ENCODE data around the gene ABCC11. TPM values are rescaled to one million over a fixed set of nuclear protein-coding genes. Genes with fewer than 3 reads are reported as not detected.

Gene ABCC11
- polyA plus RNA-seq (2012; ENCODE audit: insufficient read depth, insufficient read length, low read depth), result 1.1 TPM

- Histone ChIP-seq H3K36me3 (peaks cover 4% of the 10 kb centered on the region; the same call in 1 of the 2 replicates), H3K4me3 (ENCODE audit: low read depth, low read length) (no peak within 1 kb of the TSS), H3K9me3 (no peaks in the 10 kb centered on the region), H3K4me1 (no peaks in the 10 kb centered on the region; the same call in 1 of the 2 replicates), H3K27me3 (no peaks in the 10 kb centered on the region)
- DNase-seq, result no peak
- TF ChIP-seq CTCF (IDR thresholded peaks at IDR 0.05; ENCODE audit: low read depth, low read length), result no peak
Measured at GRCh38 chr16:48247311-48247710, at the start of gene ABCC11. Gene ABCC11, minus strand, starts transcription at chr16:48247539. Its CDS starts 15,618 bp downstream, at chr16:48231921.

GRCh38 chr16:48295488-48296281, 48.3 kb upstream of the ABCC11 start:
- TF ChIP-seq CTCF (IDR thresholded peaks at IDR 0.05; ENCODE audit: low read depth, low read length), result no peak
- Histone ChIP-seq H3K4me3 (ENCODE audit: low read depth, low read length) (no peak overlapping the region), H3K4me1 (no peaks in the 10 kb centered on the region), H3K36me3 (peaks cover 25% of the 10 kb centered on the region), H3K27me3 (no peaks in the 10 kb centered on the region), H3K9me3 (no peaks in the 10 kb centered on the region)
- DNase-seq, result no peak

- no peak for DNase-seq
- no peak for TF ChIP-seq CTCF (IDR thresholded peaks at IDR 0.05; ENCODE audit: low read depth, low read length)
- no peak overlapping the region for H3K4me3 ChIP-seq (ENCODE audit: low read depth, low read length)
- no peaks in the 10 kb centered on the region for H3K27me3 ChIP-seq
- no peaks in the 10 kb centered on the region for H3K9me3 ChIP-seq
- no peaks in the 10 kb centered on the region for H3K4me1 ChIP-seq
- H3K36me3 ChIP-seq, result peaks cover 27% of the 10 kb centered on the region
Measured at GRCh38 chr16:48294724-48295123, 47.4 kb upstream of the ABCC11 start.

- no peak for TF ChIP-seq CTCF (IDR thresholded peaks at IDR 0.05; ENCODE audit: low read depth, low read length)
- H3K4me3 ChIP-seq (ENCODE audit: low read depth, low read length), result no peak overlapping the region
- peaks cover 21% of the 10 kb centered on the region for H3K36me3 ChIP-seq
- H3K9me3 ChIP-seq, result no peaks in the 10 kb centered on the region
- no peaks in the 10 kb centered on the region for H3K27me3 ChIP-seq
- no peak for DNase-seq
- H3K4me1 ChIP-seq, result no peaks in the 10 kb centered on the region
Measured at GRCh38 chr16:48292452-48292851, 45.1 kb upstream of the ABCC11 start.

- H3K36me3 ChIP-seq, result peaks cover 21% of the 10 kb centered on the region
- no peak for DNase-seq
- no peak for TF ChIP-seq CTCF (IDR thresholded peaks at IDR 0.05; ENCODE audit: low read depth, low read length)
Measured at GRCh38 chr16:48291754-48292153, 44.4 kb upstream of the ABCC11 start.

GRCh38 chr16:48291303-48291702, 44.0 kb upstream of the ABCC11 start:
- Histone ChIP-seq H3K4me3 (ENCODE audit: low read depth, low read length) (no peak overlapping the region), H3K36me3 (peaks cover 25% of the 10 kb centered on the region), H3K4me1 (no peaks in the 10 kb centered on the region), H3K27me3 (no peaks in the 10 kb centered on the region), H3K9me3 (no peaks in the 10 kb centered on the region)
- no peak for DNase-seq
- TF ChIP-seq CTCF (IDR thresholded peaks at IDR 0.05; ENCODE audit: low read depth, low read length), result no peak

More at GRCh38 chr16:48291754-48292153, 44.4 kb upstream of the ABCC11 start:
- Histone ChIP-seq H3K27me3 (no peaks in the 10 kb centered on the region), H3K4me3 (ENCODE audit: low read depth, low read length) (no peak overlapping the region), H3K4me1 (no peaks in the 10 kb centered on the region), H3K9me3 (no peaks in the 10 kb centered on the region)

Measured in BE2C (cell line).